Measurements from ENCODE around the gene ST7. TPM values are rescaled to one million over a fixed set of nuclear protein-coding genes. Genes with fewer than 3 reads are reported as not detected.

Gene ST7
- total and polyA plus RNA-seq, 2 donors (not counting 3 experiments of a cell fraction or from before 2014, with no cell fraction given): 18.6 to 24.9 TPM

GRCh38 chr7:116966601-116967000 is 13.3 kb downstream of the ST7 start:
- no peak for DNase-seq (ENCODE audit: low read depth, low spot score)

More at GRCh38 chr7:116966601-116967000, 13.3 kb downstream of the ST7 start:
- no peak overlapping the region for H3K27ac ChIP-seq (ENCODE audit: insufficient read depth, low read depth, low read length)
- no peak overlapping the region for H3K9ac ChIP-seq (replicated peaks; ENCODE audit: extremely low read depth, insufficient read depth, low read length)
- no peaks in the 10 kb centered on the region for H3K27me3 ChIP-seq (ENCODE audit: control insufficient read depth in 2 of 2, insufficient read depth in 2 of 2, low read length in 2 of 2)
- H3K79me2 ChIP-seq (ENCODE audit: control insufficient read depth, insufficient read depth, low read length): peaks cover 36% of the 10 kb centered on the region
- H3K36me3 ChIP-seq (ENCODE audit: control insufficient read depth in 2 of 2, extremely low read depth in 1 of 2, insufficient read depth in 2 of 2, low read length in 2 of 2): no peaks in the 10 kb centered on the region
- no peak overlapping the region for H2AFZ ChIP-seq (ENCODE audit: low read depth, low read length)
- ChIA-PET CTCF (interaction anchor here (1.0 to 1.1 kb wide), 2 partner anchors 22 to 161 kb away, joined by 3 read pairs; no protein-coding TSS in a partner anchor), POLR2A (no interaction called here)
- H3K4me2 ChIP-seq (ENCODE audit: insufficient read depth, low read length): no peak overlapping the region
- no peaks in the 10 kb centered on the region for H3K4me1 ChIP-seq (ENCODE audit: control insufficient read depth, extremely low read depth, insufficient read depth, low read length)
- dilution Hi-C loops (cut with MboI; ENCODE audit: extremely low pct_ligation_motif_present, low sequenced_read_pairs) (no loop called here), intact Hi-C loops (cut with micrococcal nuclease) (no loop called here)
- H3K9me3 ChIP-seq (replicated peaks; ENCODE audit: control insufficient read depth, insufficient read depth, low read length): no peaks in the 10 kb centered on the region
- BruUV-seq (replicated peaks): no TSS peak
- no peaks in the 10 kb centered on the region for H4K20me1 ChIP-seq (replicated peaks; ENCODE audit: control insufficient read depth, extremely low read depth, insufficient read depth, low read length)
- FAIRE-seq: no peak
- H3K9me1 ChIP-seq (replicated peaks; ENCODE audit: control insufficient read depth, extremely low read depth, insufficient read depth, low read length): no peaks in the 10 kb centered on the region
- H3K4me3 ChIP-seq (replicated peaks in 1 of 3; ENCODE audit: insufficient read depth in 1 of 3, low read depth in 1 of 3, low read length in 3 of 3): no peak overlapping the region
- no peak for TF ChIP-seq GATA2 (IDR thresholded peaks at IDR 0.05; ENCODE audit: insufficient read depth, insufficient read length, low read depth, low read length)
- TF ChIP-seq MAX (IDR thresholded peaks at IDR 0.05; ENCODE audit: insufficient read depth, insufficient read length): no peak
- TF ChIP-seq MYC (IDR thresholded peaks at IDR 0.05; ENCODE audit: low read depth, low read length): no peak
- TF ChIP-seq POLR2AphosphoS5 (IDR thresholded peaks at IDR 0.05; ENCODE audit: insufficient read depth, low read depth, low read length): no peak
- no peak for TF ChIP-seq CTCF (IDR thresholded peaks at IDR 0.05; ENCODE audit: extremely low read depth in 1 of 2, insufficient read depth in 1 of 2, low read depth in 1 of 2, low read length in 2 of 2)
- TF ChIP-seq EZH2 (IDR thresholded peaks at IDR 0.05; ENCODE audit: borderline replicate concordance, low read depth, low read length, severe bottlenecking): no peak
- no peak for TF ChIP-seq POLR2A (IDR thresholded peaks at IDR 0.05; ENCODE audit: low read depth, low read length)
- no peak for TF ChIP-seq JUN (IDR thresholded peaks at IDR 0.05; ENCODE audit: borderline replicate concordance, insufficient read depth, insufficient read length, low read depth)
- TF ChIP-seq FOS (IDR thresholded peaks at IDR 0.05; ENCODE audit: borderline replicate concordance, insufficient read depth, low read length): no peak

All from endothelial cell of umbilical vein (primary cell).